ENCODE data around the gene NOTUM. TPM values are rescaled to one million over a fixed set of nuclear protein-coding genes. Genes with fewer than 3 reads are reported as not detected.

The NOTUM gene
- total and polyA plus RNA-seq, 10 of the 15 experiments (the other 5 are each of a cell fraction or from before 2014, with no cell fraction given): 0.04 to 0.13 TPM; not detected in 8

GRCh38 chr17:81968396-81968745 lies 7.4 kb upstream of the NOTUM start:
- intact Hi-C loops (cut with micrococcal nuclease; ENCODE audit: unreplicated experiment) (loop anchor here (5.0 kb wide), 1 partner anchor 41 kb away; the partner anchor contains the start of gene MAFG), in situ Hi-C loops (cut with MboI) (no loop called here)
- no peak overlapping the region for H3K4me3 ChIP-seq
- no peak for DNase-seq (ENCODE audit: low read depth, low spot score)
- no peaks in the 10 kb centered on the region for H3K79me2 ChIP-seq (ENCODE audit: control insufficient read depth, insufficient read depth, low read length)
- H3K27ac ChIP-seq (ENCODE audit: control insufficient read depth, insufficient read depth): no peak overlapping the region
- H3K27me3 ChIP-seq (replicated peaks in 1 of 2; ENCODE audit: control insufficient read depth in 2 of 2, insufficient read depth in 2 of 2, low read length in 1 of 2): peaks cover 1 to 5% of the 10 kb centered on the region in 2 experiments; a peak in 3 of 4 replicates
- 89% methylated on average over 6 of the region's 7 CpGs for WGBS (ENCODE audit: insufficient coverage, insufficient replicate concordance, low lambda C conversion rate, missing lambda C conversion rate)
- CTCF ChIA-PET: interaction anchor here (1.1 to 2.9 kb wide), 3 partner anchors 43 to 62 kb away, joined by 3 to 28 read pairs (median 6); partner anchors contain the start of genes CENPX and LRRC45
- H3K9me3 ChIP-seq (replicated peaks; ENCODE audit: control insufficient read depth, insufficient read depth, low read length): peaks cover under 1% of the 10 kb centered on the region; the same call in 2 of the 3 replicates
- H3K4me1 ChIP-seq (ENCODE audit: control insufficient read depth, insufficient read depth, low read length): peaks cover 18% of the 10 kb centered on the region
- POLR2A ChIA-PET: interaction anchor here (0.6 to 2.3 kb wide), 10 partner anchors 8 to 784 kb away, joined by 3 to 18 read pairs (median 3); partner anchors contain the start of genes ASPSCR1 and DCXR
- peak overlapping the region; percentile 28; the same call in 1 of the 2 replicates for H3K4me2 ChIP-seq (ENCODE audit: control insufficient read depth, insufficient read depth)
- H3K9ac ChIP-seq (ENCODE audit: control insufficient read depth, insufficient read depth, low read length): no peak overlapping the region; the same call in 1 of the 2 replicates
- TF ChIP-seq NBN (IDR thresholded peaks at IDR 0.05) (0 out of 2 replicates have a peak, but pooled peaks have one; percentile 19), MLLT1 (IDR thresholded peaks at IDR 0.05) (peak; percentile 41; the same call in 1 of the 2 replicates), ETV6 (conservative IDR thresholded peaks at IDR 0.05 in 1 of 2, IDR thresholded peaks at IDR 0.05 in 1 of 2; ENCODE audit: borderline replicate concordance in 1 of 2, low read depth in 1 of 2) (no peak)
- no peak for FAIRE-seq
- SMC1A ChIA-PET (ENCODE audit: uncharacterized antibody, unreplicated experiment): interaction anchor here (0.6 to 2.0 kb wide), 5 partner anchors 8 to 169 kb away, joined by 3 to 9 read pairs (median 4); partner anchors contain the start of genes ASPSCR1 and DCXR
- RAD21 ChIA-PET (ENCODE audit: unreplicated experiment): interaction anchor here (0.7 to 1.9 kb wide), 4 partner anchors 9 to 54 kb away, joined by 3 to 12 read pairs (median 6); partner anchors contain the start of genes CENPX and LRRC45
- H4K20me1 ChIP-seq (ENCODE audit: control insufficient read depth, insufficient read depth): no peaks in the 10 kb centered on the region
- H3K36me3 ChIP-seq (ENCODE audit: control insufficient read depth in 2 of 2, insufficient read depth in 2 of 2, low read length in 1 of 2): no peaks in the 10 kb centered on the region
- H2AFZ ChIP-seq (ENCODE audit: control insufficient read depth, low read depth, low read length): peak overlapping the region; percentile 77; the same call in 1 of the 2 replicates
- no peak for ATAC-seq
- BruUV-seq (replicated peaks): no TSS peak
